Measurements from ENCODE around the gene CYP27B1.
"Not testable (repeated sequence)": the region's sequence is repeated elsewhere in the genome, so short reads cannot be mapped to it uniquely, and the experiment has no call there.

Gene CYP27B1

DNA sequence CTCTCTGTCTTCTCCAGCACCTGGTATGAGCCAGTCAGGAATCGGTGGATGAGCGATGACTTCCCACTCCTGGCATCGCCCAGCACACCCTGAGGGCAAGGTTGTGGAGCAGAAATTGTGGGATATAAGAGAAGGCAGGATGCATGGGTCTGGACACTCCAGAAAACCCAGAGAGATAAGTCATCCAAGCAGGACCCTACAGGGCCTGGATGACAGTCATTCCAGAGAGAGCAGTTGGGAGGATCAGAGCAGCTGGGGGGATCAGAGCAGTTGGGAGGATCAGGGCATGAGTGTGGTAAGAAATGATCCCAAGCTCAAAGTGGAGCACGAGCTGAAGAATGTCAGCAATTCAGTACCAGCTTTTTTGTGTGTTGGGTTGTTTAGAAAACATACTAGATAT lies 32.3 kb downstream of the CYP27B1 start:
- DNase-seq: no peak

DNA sequence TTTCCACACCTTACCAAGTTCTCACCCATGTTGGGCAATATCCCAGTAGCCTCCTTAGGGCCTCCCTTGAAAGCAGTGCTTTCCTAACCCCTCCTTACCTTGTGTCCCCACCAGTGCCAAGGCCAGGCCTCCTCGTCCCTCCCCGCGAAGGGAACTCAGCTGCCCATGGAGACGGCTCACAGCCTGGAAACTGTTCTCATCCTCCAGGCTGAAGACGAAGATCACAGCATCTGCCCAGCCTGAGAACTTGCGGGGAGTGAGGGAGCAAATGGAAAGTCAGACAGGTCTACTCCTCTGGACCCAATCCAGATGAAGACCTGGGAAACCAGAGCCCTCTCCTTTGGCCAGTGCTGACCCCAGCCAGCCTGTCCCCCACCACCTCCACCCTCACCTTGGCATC lies 33.0 kb downstream of the CYP27B1 start:
- DNase-seq: no peak

DNA sequence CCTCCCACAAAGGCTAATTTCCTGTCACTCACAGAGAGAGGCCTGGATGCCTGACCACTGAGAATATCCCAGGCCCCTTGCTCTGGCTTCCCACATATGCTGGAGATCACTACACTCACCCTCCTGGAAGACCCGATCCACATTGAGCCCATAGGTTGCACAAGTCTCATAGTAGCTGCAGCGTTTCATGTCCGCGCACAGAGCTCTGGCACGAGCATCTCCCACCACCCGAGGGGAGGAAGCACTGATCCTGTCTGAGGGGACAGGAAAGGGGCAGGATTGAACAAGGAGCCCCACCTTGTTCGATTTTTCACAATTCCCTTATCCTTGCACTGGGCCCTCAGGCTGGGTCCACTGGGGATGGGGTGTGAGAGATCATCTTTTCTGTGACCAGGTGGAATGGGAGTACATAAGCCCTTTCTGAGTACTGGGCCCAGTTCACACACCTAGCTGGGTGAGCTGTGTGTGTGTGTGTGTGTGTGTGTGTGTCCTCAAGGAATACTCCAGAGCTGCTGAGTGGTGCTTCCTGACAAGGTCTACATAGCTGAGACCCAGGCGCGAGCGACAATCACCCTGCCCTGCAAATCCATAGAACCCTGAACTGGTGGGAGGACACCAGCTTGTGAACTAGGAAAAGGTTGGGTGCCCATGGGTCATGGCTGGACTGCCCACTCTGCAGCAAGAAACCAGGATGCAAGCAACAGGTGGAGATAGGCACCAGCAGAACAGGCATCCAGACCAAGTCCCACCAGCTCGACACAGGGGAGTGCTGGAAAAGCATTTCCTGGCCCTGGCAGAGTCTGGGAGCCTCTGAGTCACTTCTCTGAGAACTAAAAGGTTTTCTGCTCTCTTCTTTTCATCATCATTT lies 33.9 kb downstream of the CYP27B1 start:
- no peak for DNase-seq

DNA sequence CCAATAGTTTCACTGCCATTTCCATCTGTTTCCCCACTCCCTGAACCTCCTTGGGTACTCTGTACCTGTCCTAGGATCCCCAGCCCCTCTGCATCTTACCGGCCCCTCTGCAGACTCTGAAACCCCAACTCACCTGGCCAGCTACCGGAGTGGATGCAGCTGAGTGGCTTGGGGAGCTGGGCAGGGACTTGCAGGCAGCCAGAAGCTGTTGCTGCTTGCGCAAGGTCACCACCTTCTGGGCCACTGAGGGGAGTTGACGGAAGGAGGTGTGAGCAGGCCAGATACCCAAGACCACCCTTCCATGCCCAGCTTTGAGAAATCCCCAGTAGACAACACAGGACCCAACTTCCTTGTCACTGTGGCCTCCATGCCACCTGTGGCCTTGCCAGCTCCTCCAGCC lies 34.6 kb downstream of the CYP27B1 start:
- no peak for DNase-seq

DNA sequence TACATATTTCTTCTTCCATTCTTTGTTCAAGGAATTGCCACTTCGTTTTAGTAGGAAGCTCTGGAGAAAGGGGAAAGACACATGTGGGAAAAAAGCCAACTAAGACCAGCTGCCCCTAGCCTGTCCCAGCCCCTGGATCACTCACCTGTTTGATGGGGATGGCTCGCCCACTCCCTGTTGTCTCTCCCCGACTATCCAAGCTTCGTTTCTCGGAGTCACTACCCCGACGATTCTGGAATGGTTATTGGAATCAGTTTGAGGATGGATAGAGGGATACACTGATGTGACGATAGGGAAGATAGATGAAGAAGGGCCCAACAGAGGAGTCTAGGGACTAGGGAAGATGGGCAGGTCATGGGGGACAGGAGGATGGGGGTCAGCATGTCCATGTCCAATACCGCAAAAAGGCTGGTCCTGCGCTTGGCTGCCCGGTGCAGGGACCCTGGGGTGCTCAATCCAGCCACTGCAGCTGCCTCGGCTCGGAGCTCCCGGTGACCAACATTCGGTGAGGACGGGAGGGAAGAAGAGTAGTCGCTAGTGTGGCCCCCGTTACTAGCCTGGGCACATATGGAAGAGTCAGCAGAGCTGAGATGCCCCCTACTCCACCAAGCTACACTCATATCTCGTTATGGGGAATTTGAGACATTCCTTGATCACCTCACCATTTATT lies 35.3 kb downstream of the CYP27B1 start:
- no peak for DNase-seq

DNA sequence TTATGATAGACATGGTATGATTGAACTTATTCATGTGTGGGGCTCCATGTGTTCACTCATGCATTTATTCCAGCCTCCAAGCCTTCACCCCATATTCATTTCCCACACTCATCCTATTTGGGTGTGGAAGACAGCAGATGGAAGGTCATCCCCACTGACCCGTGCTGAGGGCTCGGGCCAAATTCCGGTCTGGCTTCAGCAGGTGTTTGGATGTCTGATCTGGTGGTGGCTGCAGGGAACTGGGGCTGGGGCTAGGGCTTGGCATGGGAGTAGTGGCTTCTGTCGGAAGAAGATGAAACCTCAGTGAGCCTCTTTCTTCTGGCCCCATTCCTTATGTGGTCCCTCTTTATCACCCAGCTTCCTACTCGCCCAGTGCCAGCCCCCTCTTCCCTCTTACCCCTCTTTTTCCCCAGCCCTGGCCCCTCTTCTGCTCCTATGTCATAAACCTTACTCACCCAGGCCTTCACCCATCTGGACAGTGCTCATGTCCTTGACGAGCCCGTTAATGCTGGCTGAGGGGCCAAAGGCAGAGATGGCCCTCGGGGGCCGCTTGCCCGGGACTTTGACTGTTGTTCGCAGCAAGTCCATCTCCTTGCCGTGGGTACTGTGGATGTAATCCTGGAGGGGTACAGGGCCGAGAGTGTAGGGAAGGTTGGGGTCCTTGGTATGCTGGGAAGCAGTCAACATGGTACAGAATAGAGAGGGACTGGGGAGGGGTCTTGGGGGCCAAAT lies 36.4 kb downstream of the CYP27B1 start:
- no peak for DNase-seq

DNA sequence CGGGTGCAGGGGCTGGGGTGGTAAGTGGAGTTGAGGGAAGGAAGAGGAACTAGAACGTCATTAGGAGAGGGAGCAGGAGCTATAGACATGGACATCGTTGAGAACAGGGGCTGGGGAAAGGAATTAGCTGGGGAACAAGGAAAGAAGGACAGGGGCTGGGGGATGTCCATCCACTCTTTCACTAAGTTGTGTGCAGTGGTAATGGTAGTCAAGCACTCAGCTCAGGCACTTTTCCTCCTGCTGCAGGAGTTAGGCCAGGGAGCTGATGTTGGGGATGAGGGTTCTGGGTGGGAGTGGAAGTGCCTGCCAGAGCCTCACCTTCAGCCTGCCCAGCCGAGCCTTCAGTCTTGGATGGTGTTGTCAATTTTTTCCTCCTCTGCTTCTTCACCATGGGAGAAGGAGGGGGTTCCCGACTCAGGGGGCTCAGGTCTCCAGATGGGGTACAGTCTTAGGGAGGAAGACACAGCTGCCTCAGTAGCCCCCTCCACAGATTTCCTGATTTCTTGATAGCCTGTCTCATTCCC lies 37.5 kb downstream of the CYP27B1 start:
- no peak for DNase-seq

DNA sequence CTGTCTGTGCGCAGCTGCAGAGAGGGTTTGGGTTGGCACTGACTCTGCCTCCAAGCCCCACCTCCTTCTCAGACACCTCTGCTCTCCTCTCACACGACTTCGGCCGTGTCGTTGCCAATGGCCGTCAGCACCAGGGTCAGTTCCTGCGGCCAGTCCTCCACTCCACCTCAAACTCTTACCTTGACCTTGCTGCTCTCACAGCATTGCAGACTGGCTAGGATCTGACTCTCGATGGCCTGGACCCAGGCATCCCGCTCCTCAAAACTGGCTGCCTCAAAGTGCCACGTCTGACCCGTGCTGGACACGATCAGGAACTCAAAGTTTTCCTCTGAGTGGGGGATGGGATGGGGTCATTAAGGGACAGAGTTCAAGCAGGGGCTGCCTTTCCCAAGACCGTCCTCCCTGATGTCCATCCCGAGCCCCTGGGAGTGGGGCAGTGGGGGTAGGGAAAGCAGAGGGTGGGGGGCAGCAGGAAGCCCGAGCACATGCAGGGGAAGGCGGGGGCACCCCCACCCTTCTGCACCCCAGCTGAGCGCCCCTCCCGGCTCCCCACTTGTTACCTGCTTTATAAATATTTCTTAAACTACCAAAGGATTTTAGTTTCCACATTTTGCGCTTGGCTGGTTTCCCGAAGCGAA lies 39.0 kb downstream of the CYP27B1 start:
- DNase-seq: no peak

DNA sequence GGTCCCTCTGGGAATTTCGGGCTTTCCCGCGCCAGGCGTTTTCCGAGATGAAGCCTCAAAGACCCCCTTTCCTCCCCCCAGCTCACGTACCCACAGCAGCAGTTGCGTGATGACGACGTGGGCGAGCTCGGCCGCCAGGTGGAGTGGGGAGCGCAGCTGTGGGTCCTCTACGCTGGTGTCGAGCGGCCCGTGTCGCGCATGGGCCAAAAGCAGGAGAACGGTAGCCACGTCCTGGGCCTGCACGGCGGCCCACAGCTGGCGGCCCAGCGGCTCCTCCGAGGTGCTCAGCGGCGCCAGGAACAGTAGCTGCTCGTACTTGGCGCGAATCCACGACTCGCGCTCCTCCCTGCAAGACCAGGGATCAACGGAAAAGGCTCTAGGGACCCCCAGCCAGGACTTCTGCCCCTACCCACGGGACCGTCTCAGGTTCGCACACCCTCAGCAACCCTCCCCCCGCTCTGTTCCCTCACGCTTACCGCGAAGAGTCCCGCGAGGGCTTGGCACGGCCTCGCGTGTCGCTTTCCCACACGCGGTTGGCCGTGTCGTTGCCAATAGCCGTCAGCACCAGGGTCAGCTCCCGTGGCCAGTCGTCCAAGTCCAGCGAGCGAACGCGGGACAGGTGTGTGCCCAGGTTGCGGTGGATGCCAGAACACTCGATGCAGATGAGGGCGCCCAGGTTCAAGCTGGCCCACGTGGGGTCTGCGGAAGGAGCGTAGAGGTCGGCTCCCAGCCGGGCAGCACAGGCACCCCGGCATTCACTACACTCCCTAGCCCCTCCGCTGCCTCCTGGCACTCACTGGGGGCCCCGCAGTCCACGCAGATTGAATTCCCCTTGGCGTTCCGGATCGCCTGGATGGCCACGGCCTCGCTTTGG lies 39.8 kb downstream of the CYP27B1 start:
- DNase-seq: no peak

DNA sequence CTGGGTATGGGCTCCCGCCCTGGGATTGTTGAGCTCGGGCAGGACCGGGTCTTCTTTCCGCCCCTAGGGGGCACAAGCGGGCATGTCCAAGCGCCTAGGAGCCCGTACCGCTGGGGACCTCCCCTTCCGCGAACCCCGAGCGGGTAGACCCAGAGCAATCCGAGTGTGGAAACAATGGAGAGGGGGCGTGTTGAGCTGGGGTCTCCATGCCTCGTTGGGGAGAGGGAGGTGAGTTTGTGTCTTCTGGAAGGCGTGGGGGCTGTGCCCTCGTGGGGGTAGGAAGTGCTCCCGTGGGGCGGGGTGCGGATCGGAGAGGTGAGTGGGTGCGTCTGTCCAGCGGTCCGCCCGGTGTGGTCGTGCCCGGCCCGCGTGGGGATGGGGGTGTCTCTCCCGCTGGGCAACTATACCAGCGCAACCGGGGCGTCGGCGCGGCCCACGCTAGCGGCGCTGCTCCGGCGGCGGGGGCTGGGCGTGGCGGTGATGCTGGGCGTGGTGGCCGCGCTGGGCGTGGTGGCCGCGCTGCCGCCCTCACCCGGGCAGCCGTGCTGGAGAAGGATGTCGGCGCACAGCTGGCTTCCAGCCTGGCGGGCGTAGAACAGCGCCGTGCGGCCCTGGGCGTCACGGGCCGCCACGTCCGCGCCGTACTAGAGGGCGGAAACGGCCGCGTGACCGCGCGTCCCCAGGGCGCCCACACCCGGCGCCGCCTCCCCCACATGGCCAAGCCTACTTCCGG lies 40.6 kb downstream of the CYP27B1 start:
- DNase-seq: no peak

DNA sequence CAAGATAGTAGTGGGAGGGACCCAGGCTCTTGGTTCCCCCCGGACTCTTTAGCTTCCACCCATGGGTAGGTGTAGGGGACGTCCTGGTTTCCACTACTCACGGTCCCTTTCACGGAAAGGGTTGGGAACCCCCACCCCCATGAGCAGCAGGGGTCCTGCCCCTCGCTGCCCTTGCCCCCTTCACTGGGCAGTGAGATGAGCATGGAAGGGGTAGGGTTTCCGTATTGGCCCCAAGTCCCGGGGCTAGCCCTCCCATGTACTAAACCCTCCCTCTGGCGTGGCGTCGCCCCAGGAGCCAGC lies 41.1 kb downstream of the CYP27B1 start:
- DNase-seq: no peak

DNA sequence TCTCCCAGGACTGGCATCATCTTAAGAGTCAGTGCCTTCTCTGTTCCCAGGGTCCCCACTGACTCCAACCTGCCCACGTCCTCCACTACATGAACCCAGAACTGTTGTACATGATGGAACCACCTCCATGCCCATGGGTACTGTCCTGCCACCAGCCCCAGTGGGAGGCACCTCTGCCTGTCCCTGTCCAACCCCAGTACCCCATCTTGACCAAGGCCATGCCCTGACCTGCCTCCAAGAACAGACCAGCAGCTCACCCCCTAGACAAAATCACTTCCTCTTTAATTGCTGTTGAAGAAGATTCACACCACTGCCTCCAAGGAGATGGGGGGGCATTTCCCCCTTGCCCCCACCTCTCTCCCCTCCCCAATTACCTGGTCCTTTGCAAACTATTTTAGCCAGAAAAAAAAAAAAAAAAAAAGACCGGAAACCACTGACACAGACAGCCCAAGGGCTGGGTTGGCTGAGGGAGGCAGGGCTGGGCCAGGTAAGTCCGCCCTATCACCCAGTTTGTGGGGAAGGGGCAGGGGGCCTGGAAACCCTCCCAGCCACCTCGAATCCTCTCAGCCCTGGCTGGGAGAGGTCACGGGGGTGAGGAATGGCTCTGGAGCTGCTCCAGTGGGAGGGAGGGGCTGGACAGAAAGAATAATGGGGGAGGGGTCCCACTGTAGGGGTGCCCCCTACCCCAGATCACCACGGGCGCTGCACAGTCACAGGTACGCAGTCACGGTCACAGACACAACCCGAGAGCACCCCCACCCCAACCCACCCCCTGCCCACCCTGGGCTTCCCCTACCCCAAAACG lies 41.7 kb downstream of the CYP27B1 start:
- DNase-seq: no peak

DNA sequence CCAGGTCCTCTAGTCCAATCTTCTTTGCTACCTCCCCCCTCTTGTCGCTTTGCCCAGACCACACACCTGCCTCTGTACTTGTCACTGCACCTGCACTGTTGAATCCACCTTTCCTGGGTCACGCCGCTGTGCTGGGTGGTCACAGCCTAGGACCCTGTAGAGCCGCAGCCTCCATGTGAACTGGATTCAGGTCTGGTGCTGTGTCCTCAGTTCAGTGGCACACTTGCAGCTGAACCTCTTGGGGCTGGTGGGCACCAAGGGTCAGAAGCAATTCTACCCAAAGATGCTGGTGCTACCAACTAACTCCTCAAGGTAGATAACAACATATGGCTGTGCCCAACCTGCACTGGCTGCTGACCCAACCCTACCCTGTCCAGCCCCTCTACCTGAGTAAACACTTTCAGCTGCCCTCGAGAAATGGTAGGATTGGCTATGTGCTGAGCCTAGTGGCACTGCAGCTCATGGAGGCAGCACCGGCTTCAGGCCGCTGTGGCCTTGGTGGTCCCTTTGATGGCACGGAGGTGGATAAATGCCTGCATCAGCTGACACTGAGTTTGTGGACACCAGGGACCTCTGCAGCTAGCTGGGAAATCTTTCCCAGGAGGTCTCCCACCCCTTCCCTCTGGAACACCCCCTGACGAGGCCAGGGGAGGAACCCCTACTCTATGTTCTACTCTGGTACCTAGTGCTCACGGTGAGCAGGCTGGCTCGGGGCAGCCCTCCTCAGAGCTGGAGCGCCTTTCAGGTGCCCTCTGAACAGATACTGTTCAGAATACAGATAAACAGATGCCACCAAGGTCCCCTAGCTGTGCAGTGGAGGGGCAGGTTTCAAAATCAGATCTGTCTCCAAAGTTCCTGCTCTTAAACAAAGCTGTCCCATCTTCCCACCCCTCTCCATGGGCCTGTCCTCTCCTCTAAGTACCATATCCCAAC lies 42.6 kb downstream of the CYP27B1 start:
- DNase-seq: no peak

DNA sequence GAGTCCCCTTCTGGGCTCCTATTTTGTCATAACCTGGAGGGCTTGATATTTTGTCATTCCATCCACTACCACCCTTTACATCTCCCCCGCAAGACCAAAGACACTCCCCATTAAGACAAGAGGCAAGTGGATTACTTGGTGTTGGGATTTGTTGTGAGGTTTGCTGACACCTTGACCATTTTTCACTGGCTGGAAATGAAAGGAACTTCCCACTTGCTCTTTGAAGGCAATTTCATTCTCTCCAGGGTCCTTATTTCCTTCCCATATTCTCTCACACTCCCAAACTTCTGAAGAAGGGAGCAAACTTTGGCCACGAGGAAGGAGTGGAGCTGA lies 43.3 kb downstream of the CYP27B1 start:
- DNase-seq: no peak

DNA sequence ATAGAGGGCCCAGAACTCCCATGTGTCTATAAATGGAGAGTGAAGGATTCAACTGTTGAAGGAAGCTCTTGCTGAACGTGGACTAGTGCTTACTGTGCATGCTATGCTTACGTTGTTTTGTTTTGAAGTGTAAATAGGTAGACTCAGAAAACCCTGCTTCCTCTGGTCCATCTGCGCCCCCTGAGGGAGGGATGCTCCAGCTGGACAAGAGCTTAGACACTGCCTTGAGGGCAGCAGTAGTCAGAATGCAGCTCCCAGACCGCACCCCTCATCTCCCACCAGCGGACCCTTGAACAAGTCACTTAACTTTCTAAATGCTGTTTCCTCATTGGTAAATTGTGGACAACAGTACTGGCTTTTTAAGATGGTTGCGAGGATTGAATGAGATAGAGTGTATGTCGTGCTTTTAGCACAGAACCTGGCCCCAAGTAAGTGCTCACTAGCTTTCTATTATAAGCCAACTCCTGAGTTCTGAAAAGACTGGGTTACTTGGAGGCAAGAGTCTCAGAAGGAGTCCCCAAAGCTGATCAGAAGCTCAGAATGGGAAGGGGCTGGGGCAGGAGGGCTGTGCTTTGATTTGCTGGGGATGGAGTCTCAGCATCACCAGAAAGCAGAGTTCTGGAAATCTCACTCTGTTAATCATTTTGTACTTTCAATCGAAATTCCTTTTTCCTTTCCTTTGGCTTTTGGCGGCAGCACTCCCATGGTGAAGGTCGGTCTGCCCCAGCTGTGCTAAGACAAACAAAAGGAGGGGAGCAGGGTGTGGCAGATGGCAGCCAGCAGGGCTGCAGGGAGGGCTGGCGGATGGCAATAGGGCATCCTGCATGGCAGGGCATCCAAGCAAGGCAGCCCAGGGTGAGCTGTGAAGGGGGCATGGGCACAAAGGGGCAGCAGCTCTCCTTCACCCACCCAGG lies 43.9 kb downstream of the CYP27B1 start:
- DNase-seq: no peak

DNA sequence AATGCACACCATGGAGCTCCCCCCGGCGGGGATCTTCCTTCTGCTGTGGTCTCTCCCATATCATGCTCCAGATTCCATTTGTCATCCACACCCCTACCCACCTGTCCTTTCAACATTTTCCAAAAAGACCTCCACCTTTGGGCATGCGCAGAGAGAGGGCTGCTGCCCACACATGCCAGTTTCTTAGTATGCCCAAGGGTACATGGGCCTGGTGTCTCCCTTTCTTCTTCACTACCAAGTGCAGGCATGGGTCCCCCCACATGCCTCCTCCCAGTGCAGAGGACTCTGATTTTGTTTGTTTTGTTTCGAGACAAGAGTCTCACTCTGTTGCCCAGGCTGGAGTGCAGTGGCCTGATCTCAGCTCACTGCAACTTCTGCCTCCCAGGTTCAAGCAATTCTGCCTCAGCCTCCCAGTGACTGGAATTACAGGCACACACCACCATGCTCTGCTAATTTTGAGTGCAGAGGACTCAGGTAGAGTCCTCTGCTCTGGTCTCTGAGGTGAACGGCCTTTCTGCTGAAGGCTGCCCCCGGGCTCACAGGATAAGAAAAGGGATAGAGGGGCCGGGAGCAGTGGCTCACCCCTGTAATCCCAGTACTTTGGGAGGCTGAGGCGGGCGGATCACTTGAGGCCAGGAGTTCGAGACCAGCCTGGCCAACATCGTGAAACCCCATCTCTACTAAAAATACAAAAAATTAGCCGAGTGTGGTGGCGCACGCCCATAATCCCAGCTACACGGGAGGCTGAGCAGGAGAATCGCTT lies 44.9 kb downstream of the CYP27B1 start:
- not testable (repeated sequence) for DNase-seq
